Measurements from ENCODE around the gene MLF2. TPM values are rescaled to one million over a fixed set of nuclear protein-coding genes. Genes with fewer than 3 reads are reported as not detected.

MLF2 gene
- total and polyA plus RNA-seq, 2 of the 13 experiments (the other 11 are each of a cell fraction or from before 2014, with no cell fraction given) = 88.1 to 167 TPM

- TF ChIP-seq ZNF143 (CRISPR knock-in tag; IDR thresholded peaks at IDR 0.05) (no peak), ZBTB20 (CRISPR knock-in tag; IDR thresholded peaks at IDR 0.05; ENCODE audit: borderline replicate concordance, low read depth) (no peak), SNAPC2 (CRISPR knock-in tag; IDR thresholded peaks at IDR 0.05) (no peak), ZNF3 (CRISPR knock-in tag; IDR thresholded peaks at IDR 0.05) (no peak), YY1 (IDR thresholded peaks at IDR 0.05; ENCODE audit: insufficient read depth, insufficient replicate concordance, low read depth, low read length) (no peak), NFYB (CRISPR knock-in tag; IDR thresholded peaks at IDR 0.05) (no peak), ZNF282 (IDR thresholded peaks at IDR 0.05; ENCODE audit: partially characterized antibody) (no peak), CERS6 (CRISPR knock-in tag; IDR thresholded peaks at IDR 0.05) (no peak), ZNF180 (CRISPR knock-in tag; IDR thresholded peaks at IDR 0.05; ENCODE audit: borderline replicate concordance, low read depth) (no peak), ZNF432 (CRISPR knock-in tag; IDR thresholded peaks at IDR 0.05; ENCODE audit: borderline replicate concordance) (no peak), XRCC5 (optimal IDR thresholded peaks at IDR 0.05; ENCODE audit: low read length) (peak; percentile 47), HDAC1 (CRISPR knock-in tag; IDR thresholded peaks at IDR 0.05) (no peak), E2F1 (CRISPR knock-in tag; IDR thresholded peaks at IDR 0.05) (no peak), KLF9 (CRISPR knock-in tag; IDR thresholded peaks at IDR 0.05; ENCODE audit: low read depth) (no peak), ZNF775 (CRISPR knock-in tag; IDR thresholded peaks at IDR 0.05; ENCODE audit: borderline replicate concordance) (no peak), DNMT1 (CRISPR knock-in tag; IDR thresholded peaks at IDR 0.05) (no peak), ZNF460 (CRISPR knock-in tag; IDR thresholded peaks at IDR 0.05; ENCODE audit: borderline replicate concordance) (no peak), NFYC (CRISPR knock-in tag; IDR thresholded peaks at IDR 0.05) (no peak)
- TF ChIP-seq, protein P1, sequence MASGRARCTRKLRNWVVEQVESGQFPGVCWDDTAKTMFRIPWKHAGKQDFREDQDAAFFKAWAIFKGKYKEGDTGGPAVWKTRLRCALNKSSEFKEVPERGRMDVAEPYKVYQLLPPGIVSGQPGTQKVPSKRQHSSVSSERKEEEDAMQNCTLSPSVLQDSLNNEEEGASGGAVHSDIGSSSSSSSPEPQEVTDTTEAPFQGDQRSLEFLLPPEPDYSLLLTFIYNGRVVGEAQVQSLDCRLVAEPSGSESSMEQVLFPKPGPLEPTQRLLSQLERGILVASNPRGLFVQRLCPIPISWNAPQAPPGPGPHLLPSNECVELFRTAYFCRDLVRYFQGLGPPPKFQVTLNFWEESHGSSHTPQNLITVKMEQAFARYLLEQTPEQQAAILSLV (CRISPR knock-in tag; IDR thresholded peaks at IDR 0.05; ENCODE audit: borderline replicate concordance) = no peak
These were observed 17.3 kb downstream of the MLF2 start (continued) for GRCh38 chr12:6735448-6736191.
